ENCODE results near the gene TUBA4A.
"Not testable (repeated sequence)": the region's sequence is repeated elsewhere in the genome, so short reads cannot be mapped to it uniquely, and the experiment has no call there.

Gene TUBA4A

GRCh38 chr2:219209236-219210195 is 44.2 kb downstream of the TUBA4A start:
- DNase-seq: no peak

GRCh38 chr2:219207884-219208740 is 45.6 kb downstream of the TUBA4A start:
- peak; percentile 16 for DNase-seq

- DNase-seq: no peak
Observed at GRCh38 chr2:219207134-219207883, 46.4 kb downstream of the TUBA4A start.

GRCh38 chr2:219206328-219207133 is 47.2 kb downstream of the TUBA4A start, which contains the start of gene ZFAND2B:
ZFAND2B (plus strand) TSS chr2:219206782; CDS start chr2:219206988, 206 bp downstream.
- peak; percentile 81 for DNase-seq

GRCh38 chr2:219205981-219206327 is 47.8 kb downstream of the TUBA4A start:
- DNase-seq: no peak

DNA sequence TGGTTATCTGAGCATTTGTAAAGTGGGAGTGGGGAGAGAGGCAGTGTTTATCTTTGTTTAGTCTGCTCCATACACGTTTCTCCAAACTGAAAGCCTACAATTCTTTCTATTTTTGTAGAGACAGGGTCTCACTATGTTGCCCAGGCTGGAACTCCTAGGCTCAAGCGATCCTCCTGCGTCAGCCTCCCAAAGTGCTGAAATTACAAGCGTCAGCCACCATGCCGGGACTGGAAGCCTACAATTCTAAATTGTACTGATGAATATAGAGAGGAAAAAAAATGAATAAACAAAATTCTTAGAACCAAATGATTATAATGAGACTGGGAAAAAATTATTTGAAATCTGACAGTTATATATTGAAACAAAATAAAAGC is 48.6 kb downstream of the TUBA4A start:
- no peak for DNase-seq

GRCh38 chr2:219204425-219205164 is 49.1 kb downstream of the TUBA4A start:
- DNase-seq: no peak

DNA sequence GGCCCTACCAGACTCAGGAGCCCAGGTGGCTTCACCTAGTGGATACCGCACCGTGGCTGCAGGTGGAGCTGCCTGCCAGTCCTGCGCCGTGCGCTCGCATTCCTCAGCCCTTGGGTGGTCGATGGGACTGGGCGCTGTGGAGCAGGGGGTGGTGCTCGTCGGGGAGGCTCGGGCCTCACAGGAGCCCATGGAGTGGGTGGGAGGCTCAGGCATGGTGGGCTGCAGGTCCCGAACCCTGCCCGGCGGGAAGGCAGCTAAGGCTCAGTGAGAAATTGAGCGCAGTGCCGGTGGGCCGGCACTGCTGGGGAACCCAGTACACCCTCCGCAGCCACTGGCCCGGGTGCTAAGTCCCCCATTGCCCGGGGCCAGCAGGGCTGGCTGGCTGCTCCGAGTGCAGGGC is 52.4 kb downstream of the TUBA4A start:
- not testable (repeated sequence) for DNase-seq

- not testable (repeated sequence) for DNase-seq
Observed at GRCh38 chr2:219200502-219201326, 53.0 kb downstream of the TUBA4A start.
